T-helper 2 cell (primary cell): Measurements from ENCODE around the gene TFDP1.

Experiments
- DNase-seq, 5 experiments: peaks; one replicate each; pipeline versions ENCODE4 v3.0.0 to v3.0.0-alpha.2; 2012 to 2022

TFDP1 gene

DNA sequence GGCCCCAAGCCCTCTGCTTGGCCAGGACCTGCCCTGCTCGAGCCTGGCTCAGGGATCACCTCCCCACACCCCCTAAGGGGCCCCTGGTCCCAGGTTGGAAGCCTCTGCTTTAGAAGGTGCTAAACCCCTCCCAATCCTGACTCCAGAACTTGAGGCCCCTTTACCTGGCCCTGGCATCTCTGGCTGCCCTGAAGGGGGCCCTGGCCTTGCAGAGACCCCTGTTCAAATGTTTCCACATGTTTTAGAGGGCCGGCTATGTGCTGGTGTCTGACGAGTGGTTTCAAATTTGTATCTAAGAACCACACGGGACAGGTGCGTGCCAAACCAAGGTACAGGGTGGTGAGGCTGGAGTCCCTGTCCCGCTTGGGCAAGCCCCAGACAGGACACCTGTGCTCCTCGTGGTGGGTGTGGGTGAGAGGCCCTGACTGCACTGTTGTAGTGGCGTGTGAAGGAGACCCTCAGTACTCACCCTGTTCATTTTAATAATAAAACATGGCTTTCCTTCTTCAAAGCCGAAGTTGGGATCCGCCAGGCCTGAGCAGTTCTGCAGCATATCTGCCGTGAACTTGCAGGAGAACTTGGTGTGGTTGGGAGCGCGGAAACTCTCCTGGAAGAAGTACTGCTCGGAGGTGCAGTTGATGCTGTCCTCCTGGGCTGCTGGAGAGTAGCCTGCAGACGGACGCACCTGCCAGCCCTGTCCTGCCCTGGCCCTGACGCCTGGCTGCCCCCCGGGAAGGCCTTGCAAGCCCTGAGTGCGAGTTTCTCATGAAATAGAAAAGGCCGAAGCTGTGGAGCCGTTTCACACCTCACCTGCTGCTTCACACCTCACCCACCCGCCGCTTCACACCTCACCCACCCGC, 68.1 kb downstream of the TFDP1 start:
- no peak for DNase-seq

DNA sequence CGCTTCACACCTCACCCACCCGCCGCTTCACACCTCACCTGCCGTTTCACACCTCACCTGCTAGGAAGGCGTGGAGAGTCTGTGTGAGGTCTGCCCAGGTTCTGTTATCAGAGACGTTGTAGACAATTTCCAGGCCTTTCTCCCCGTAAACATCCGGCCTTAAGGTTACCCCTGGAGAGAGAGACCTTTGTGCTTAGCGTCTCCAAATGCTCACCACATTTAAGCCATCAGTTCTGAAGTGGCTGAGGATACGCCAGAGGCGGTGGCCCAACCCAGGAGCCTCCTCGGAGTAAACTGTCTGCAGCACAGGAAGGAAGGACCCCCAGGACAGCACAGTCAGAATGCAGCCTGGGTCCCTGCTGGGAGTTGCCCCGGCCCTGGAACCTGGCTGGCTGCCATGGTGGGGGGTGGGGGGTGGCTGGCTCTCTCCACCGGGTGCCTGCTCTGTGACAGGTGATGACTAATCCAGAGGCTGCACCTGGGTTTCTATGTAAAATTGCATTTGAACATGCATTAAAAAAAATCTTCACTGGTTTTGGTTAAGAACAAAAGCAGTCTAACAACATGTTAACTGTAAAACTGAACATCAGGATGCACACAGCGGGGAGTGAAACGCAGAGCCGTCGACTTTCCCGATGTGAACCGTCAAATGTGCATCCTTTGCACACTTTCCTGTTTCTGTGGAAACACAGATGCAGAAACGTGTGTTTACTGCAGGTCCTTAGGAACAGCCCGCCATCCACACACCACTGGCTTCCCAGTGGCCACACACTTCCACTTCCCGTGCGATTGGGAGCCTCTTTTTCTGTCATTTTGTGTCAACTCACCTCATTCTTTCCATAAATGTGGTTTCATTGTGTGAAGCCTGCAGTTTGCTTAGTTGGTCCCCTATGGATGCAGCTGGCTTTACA, 69.0 kb downstream of the TFDP1 start:
- peak in 1 of 5 experiments; percentile 17 for DNase-seq

DNA sequence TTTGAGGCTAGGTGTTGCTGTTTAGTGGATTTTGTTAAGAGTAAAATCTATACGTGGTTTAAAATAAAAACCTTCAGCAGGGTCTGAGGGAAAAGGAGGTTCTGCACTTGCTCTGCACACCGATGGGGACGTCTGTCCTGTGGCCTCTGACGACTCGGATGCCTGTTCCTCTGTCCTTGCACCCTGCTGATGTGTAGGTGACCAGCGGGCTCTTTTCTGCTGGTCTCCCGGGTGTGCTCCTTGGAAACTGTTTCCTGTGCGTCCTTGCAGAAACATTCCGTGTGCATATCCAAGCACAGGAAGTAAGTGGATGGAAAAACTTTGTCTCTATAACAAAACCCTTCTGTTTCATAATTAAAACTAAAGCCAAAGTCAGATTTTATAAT, 69.6 kb downstream of the TFDP1 start:
- no peak for DNase-seq

DNA sequence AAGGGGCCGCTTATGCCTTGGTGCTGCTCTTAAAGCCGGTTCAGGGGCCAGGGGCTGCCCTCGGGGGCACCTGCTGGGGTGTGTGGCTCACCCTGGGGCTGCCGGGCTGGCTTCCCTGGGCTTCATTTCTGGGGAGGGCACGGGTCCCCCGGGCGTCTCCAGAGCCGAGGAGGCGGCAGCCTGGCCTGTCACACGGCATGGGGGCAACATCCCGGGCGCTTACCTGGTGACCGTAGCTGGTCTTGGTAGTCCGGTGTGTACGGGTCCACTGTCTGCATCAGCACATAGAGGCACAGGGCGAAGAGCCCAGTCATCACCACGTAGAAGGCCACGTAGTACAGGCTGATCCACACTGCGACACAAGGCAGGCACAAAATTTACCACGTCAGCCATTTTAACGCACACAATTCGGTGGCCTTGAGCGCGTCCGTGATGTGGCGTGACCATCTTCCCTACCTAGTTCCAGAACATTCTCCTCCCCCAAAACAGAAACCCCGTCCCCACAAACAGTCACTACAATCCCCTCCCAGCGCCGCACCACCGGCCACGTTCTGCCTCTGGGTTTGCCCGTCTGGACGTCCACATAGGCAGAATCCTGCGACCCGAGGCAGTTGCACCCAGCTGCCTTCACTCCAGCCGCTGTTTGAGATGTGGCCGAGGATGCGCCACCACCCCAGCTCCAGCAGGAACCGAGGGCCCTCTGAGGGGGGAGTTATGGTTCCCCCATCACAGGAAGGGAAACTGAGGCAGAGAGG, 70.2 kb downstream of the TFDP1 start:
- DNase-seq: no peak

DNA sequence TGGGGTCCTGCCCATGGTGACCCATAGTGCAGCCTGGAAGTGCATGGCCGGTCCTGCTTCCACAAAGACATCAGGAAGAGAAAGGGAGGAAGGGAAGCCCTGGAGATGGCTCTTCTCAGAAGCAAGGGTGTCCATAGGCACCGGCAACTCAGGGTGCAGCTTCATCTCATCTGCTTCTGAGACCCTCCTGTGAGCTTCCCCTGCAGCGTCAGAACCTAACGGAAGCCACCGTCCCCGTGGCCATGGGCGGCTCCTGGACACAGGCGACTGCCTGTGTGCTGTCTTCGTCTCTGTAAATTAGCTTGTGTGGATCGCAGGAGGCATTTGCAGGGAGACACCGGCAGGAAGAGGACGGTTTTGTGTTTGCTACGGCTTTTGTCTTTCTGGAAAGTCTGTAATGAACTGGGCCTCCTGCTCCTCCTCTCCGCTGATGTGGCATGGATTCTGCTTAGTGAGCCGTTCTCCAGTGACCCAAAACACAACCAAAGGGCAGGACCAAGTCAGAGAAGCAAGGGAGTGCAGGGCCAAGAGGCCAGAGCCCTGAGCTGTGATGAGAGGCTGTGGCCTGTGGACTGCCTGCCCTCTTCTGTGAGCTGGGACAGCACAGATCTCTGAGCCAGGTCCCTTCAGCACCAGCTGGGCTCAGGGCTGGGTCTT, 70.9 kb downstream of the TFDP1 start:
- no peak for DNase-seq

DNA sequence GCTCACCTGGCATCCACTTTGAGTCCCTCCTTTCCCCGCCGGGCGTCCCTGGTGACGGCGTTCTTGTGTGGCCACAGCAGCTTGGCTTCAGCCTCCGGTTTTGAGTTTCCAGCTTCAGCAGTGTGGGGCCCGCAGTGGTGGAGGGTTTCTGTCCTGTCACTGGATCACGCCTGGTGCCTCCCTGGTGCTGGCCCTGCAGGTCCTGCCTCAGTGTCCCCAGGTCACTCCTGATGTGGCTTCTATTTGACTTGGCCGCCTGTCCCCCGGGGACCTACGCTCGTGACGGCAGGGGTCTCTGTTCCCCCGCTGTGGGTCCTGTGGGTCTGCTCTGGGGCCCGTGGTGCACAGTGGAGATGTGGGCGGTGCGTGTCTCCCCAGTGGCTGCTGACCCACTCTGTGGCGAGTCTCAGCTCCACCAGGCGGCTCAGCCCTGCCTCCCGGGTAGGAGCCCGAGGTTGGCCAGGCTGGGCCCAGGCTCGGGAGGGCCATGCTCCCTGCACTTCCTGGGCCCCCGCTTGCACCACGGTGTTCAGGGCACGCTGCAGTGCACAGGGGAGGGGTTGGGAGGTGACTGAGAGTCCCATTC, 71.5 kb downstream of the TFDP1 start:
- no peak for DNase-seq

DNA sequence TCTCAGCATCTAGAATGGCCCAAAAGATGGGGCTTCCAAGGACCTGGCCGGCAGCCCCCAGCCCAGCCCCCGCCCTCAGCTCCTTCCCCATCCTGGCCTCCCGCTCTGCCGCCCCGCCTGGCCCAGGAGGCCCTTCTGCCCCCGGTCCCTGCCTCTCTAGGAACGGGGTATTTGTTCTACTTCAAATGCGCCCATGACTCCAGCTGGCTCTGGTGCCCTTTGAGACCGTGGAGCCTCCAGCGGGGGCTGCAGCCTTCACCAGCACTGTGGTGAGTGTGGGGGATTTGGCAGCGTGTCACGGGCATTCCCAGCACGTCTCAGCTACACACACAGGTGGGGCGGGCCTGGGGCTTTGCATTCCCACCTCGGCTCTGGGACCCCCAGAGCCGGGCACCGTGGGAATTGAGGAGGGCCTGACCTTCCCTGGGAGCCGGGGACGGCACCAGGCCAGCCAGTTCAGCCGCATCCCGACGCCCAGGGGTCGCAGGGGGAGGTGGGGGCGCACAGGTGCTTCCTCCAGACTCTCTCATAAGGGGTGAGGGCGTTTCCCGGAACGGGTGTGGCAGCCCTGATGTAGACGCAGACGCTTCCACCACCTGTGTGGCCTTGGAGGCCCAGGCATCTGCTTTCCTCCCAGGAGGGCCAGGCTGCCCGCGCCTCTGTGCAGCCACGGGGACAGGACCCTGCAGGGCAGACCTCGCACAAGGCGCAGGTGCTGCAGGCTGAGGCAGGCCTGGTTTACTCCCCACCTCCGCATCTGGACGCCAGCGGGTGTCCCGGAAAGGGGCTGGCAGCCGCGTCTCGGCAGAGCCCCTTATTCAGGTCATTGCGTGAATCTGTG, 72.5 kb downstream of the TFDP1 start:
- peak in 1 of 5 experiments; percentile 4 for DNase-seq

DNA sequence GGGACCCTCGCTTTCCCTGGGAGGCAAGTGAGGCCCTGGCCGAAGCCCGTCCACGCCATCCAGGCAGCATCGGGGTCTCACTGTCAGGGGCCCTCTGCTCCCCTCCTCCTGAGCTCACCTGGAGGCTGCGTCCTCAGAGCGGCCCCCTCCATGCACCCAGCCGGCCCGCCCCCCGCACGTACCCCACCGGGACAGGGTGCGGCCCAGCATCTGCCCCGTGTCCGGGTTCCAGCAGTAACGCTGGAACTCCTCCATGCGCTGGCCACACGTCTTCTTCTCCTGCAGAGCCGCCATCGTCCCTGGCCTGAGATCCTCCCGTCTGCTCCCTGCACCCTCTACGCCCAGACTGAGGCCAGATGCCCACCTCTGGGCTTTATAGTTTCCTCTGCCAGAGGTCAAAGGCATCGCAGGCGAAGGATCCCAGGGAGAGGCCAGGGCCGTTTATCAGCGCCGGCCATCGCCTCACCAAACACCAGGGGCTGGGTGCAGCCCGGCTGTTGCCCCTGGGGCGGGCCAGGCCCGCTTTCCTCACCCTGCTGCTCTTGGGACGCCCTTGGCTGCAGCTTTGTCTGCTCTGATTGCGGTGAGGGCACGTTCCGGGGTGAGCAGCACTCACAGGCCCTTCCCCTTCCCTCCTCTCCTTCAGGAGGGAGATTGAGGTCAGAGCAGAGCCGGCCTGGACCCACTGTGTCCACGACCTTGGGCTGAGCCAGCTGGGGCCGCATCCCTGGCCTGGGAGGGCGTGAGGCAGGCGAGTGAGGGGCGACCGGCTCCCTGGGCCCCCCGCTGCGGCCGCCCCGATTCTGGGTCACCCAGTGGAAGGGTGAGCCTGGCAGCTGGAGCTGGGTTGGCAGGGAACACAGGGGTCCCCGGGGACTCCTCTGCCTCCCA, 73.5 kb downstream of the TFDP1 start, which contains the start of gene ATP4B:
TSS of gene ATP4B (minus strand) at position 348 of the 891 bp plus-strand sequence. CDS start at position 294, 54 bp downstream.
- DNase-seq: no peak

DNA sequence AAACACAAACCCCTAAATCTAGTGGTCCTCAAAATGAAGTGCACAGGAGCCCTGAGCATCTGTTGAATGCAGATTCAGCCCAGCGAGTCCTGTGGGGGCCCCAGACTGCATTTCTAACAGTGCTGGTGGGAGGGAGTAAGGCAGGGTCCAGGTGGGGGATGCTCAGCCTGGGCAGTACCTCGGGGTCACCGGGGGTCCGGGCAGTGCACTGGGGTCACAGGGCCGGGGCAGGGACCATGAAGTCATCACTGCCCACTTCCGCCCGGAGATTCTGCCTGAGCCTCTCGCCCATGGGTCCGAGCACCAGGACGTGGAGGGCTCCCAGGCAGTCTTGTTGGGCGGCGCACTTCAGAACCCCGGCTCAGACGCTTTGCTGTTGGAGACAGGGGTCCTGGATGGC, 74.3 kb downstream of the TFDP1 start:
- DNase-seq: no peak

DNA sequence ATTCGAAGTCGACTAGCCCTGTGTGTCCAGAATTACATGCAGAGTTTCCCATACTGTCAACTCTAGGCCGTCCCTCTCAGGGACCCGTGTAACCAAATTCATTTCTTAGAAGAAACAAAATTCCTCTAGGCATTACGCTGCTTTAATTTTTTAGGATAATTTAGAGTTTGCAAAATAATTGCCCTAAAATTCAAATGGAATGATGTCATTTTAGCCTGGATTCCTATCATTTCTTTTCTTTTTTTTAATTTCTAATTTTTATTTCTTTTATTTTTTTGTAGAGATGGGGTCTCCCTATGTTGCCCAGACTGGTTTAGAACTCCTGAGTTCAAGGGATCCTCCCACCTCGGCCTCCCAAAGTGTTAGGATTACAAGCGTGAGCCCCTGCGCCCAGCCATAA, 74.8 kb downstream of the TFDP1 start:
- no peak for DNase-seq

DNA sequence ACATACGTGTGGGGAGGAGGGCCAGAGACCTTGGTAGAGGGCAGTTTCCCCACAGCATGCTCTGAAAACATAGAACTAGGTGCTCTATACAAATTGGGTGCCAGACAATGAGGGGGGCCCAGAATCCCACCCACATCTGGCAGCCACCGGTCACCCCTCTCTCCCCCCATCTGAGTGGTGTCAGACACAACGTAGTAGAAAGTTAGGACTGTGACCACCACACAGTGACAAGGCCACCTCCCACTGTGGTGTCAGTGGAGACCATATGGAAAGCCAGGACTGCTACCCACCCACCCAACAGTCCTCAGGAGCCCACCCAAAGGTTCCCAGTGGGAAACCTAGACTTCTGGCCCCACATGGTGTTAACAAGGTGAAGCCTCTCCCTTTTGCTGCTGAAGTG, 75.5 kb downstream of the TFDP1 start:
- DNase-seq: no peak

DNA sequence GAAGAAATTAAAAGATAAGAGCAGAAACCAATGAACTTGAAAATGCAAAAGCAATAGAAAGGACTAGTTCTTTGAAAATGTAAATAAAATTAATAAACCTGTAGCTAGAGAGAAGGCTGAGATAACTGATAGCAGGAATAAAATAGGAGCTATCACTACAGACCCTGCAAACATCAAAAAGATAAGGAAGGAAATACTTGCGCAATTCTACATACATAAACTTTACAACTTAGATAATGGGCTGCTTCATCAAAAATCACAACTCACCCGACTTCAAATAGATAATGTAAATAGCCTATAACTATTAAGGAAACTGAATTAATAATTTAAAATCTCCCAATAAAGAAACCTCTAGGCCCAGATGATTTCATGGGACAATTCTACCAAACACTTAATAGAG, 77.0 kb downstream of the TFDP1 start:
- no peak for DNase-seq

DNA sequence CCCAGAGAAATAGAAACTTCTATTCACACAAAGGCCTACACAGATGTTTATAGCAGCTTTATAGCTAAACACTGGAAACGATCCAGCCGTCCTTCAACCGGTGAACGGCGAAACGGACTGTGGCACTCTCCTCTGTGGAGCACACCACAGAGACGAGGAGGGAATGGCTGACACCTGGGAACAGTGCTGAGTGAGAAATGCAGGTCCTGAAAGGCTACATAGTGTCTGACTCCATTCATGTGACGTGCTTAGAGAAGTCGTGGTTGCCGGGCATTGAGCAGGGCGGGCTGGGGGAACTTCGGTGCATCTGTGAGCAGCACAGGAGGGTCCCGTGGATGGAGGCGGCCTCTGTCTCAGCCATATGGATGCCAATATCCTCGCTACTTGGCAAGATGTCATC, 79.4 kb downstream of the TFDP1 start:
- no peak for DNase-seq

DNA sequence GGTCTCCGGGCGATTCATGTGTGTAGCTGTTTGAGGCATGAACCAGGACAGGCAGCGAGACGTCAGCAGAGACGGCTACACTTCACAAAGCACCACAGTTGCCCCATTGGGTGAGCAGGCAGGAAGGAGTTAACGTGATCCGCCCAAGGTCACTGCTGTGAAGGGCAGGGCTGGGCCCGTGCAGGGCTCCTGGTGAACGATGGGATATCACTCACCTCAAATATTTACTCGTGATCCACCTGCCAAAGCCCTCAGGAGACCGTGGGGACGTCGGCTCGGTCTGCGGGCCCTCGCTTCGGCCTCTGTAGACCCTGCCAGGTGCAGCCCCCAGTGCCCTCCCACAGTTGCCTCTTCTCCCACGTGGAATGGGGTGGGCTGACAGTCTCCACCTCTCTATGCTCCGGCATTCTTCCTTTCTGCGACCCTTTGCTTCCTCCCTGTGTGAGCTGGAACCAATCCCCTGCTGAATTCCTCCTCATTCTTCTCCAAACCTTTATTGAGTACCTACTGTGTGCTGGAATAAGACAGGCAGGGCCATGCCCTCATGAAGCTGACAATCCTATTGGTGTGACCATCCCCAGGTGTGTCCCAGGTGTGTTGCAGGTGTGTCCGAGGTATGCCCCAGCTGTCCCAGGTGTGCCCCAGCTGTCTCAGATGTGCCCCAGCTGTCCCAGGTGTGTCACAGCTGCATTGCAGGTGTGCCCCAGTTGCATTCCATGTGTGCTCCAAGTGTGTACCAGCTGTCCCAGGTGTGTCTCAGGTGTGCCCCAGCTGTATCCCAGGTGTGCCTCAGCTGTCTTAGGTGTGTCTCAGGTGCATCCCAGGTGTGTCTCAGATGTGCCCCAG, 80.4 kb downstream of the TFDP1 start:
- peak in 1 of 5 experiments; percentile 5 for DNase-seq

DNA sequence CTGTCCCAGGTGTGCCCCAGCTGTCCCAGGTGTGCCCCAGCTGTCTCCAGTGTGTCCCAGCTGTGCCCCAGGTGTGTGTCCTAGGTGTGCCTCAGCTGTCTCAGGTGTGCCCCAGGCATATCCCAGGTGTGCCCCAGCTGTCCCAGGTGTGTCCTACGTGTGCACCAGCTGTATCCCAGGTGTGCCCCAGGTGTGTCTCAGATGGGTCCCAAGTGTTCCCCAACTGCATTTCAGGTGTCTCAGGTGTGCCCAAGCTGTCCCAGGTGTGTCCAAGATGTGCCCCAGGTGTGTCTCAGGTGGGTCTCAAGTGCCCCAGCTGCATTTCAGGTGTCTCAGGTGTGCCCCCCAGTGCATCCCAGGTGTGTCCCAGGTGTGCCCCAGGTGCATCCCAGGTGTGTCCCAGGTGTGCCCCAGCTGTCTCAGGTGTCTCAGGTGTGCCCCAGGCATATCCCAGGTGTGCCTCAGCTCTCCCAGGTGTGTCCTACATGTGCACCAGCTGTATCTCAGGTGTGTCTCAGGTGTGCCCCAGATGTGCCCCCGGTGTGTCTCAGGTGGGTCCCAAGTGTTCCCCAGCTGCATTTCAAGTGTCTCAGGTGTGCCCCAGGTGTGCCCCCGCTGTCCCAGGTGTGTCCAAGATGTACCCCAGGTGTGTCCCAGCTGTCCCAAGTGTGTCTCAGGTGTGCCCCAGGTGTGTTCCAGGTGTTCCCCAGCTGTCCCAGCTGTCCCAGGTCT, 81.2 kb downstream of the TFDP1 start:
- DNase-seq: peak in 1 of 5 experiments; percentile 5

DNA sequence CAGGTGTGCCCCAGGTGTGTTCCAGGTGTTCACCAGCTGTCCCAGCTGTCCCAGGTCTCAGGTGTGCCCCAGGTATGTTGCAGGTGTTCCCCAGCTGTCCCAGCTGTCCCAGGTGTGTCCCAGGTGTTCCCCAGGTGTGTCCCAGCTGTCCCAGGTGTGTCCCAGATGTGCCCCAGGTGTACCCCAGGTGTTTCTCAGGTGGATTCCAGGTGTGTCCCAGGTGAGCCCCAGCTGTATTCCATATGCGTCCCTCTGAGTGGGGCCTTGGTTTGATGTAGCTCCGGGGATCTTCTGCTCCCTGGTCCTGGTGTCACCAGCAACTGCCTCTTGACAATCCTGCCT, 81.7 kb downstream of the TFDP1 start:
- DNase-seq: no peak

DNA sequence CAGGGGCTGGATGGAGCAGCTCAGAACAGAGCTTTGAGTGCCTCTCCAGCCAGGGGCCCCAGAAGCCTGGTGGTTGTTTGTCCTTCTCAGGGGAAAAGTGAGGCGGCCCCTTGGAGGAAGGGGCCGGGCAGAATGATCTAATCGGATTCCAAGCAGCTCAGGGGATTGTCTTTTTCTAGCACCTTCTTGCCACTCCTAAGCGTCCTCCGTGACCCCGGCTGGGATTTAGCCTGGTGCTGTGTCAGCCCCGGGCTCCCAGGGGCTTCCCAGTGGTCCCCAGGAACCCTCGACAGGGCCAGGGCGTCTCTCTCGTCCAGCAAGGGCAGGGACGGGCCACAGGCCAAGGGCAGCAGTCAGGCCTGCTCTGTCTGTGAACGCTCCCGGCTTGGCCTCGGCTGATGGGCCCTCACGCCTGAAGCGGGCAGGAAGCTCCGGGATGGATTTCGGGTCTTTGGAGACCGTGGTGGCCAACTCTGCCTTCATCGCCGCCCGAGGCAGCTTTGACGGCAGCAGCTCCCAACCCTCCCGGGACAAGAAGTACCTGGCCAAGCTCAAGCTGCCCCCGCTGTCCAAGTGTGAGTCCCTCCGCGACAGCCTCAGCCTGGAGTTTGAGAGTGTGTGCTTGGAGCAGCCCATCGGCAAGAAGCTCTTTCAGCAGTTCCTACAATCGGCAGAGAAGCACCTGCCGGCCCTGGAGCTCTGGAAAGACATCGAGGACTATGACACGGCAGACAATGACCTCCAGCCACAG, 82.6 kb downstream of the TFDP1 start, which contains the start of gene GRK1:
TSS of gene GRK1 (plus strand) at position 269 of the 751 bp plus-strand sequence. CDS start at position 437, 168 bp downstream.
- peak in 1 of 5 experiments; percentile 7 for DNase-seq
